ENCODE data around the gene BST1. TPM values are rescaled to one million over a fixed set of nuclear protein-coding genes. Genes with fewer than 3 reads are reported as not detected.

BST1 gene
- total RNA-seq, 1 experiment from 2014 or later: 0.69 TPM

DNA sequence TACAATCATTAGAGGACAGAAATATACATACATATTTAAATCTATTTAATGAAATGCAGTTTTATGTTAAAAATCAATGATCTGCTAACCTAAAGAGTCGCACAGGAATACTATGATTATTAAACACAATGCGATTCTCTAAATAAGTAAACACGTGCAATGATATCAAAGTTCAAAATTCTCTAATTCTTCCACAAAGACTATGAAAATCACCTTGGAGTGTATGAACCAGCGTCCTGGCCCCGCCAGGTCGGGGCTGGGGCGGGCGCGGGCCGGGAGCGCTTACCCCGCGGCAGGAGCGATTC is 21.8 kb upstream of the BST1 start:
- H4K20me1 ChIP-seq (ENCODE audit: low read length): no peaks in the 10 kb centered on the region
- BruUV-seq (replicated peaks): no TSS peak
- H2AFZ ChIP-seq (ENCODE audit: low read length): peak overlapping the region; percentile 78
- no peaks in the 10 kb centered on the region for H3F3A ChIP-seq (ENCODE audit: low read length, unreplicated experiment)
- peak overlapping the region; percentile 85 for H3K27ac ChIP-seq (ENCODE audit: low read length)
- no peaks in the 10 kb centered on the region for H3K9me3 ChIP-seq (ENCODE audit: low read length)
- peaks cover 10% of the 10 kb centered on the region; the same call in 1 of the 2 replicates for H3K36me3 ChIP-seq (ENCODE audit: low read depth, low read length)
- peaks cover 53% of the 10 kb centered on the region for H3K4me1 ChIP-seq (ENCODE audit: insufficient read depth, low read length)
- H3K4me2 ChIP-seq (ENCODE audit: low read length): peak overlapping the region; percentile 98
- DNase-seq (no peak), ATAC-seq (no peak)
- H3K79me2 ChIP-seq (ENCODE audit: low read length): peaks cover 93% of the 10 kb centered on the region
- no peaks in the 10 kb centered on the region for H3K27me3 ChIP-seq (ENCODE audit: low read length)
- H3K9ac ChIP-seq (ENCODE audit: low read length): peak overlapping the region; percentile 96
- intact Hi-C loops (cut with micrococcal nuclease): loop anchor here (1.0 to 2.0 kb wide), 2 partner anchors 16 to 27 kb away; no protein-coding TSS in a partner anchor
- H3K9me2 ChIP-seq (replicated peaks; ENCODE audit: low read length): no peaks in the 10 kb centered on the region
- CTCF ChIA-PET: no interaction called here
- POLR2A ChIA-PET (ENCODE audit: unreplicated experiment): no interaction called here
- TF ChIP-seq EZH2 (IDR thresholded peaks at IDR 0.05; ENCODE audit: low read length, unreplicated experiment) (no peak), EZH2phosphoT487 (IDR thresholded peaks at IDR 0.05; ENCODE audit: borderline replicate concordance, low read length) (no peak), CTCF (conservative IDR thresholded peaks at IDR 0.05; ENCODE audit: low read depth, low read length) (no peak)
- peak overlapping the region; percentile 98 for H3K4me3 ChIP-seq (ENCODE audit: low read length)

GRCh38 chr4:15681372-15682241 is 21.3 kb upstream of the BST1 start, which contains the start of gene FAM200B:
Gene FAM200B (plus strand): TSS chr4:15681827. CDS start chr4:15686978, 5,151 bp downstream.
- peak; percentile 99 for DNase-seq
- Histone ChIP-seq H3K79me2 (ENCODE audit: low read length) (peaks cover 87% of the 10 kb centered on the region), H3K9me3 (ENCODE audit: low read length) (no peaks in the 10 kb centered on the region), H3K27me3 (ENCODE audit: low read length) (no peaks in the 10 kb centered on the region), H2AFZ (ENCODE audit: low read length) (peak within 1 kb of the TSS; percentile 78), H3K4me2 (ENCODE audit: low read length) (peak within 1 kb of the TSS; percentile 98), H3K36me3 (ENCODE audit: low read depth, low read length) (peaks cover 16% of the 10 kb centered on the region), H3F3A (ENCODE audit: low read length, unreplicated experiment) (no peaks in the 10 kb centered on the region), H3K9ac (ENCODE audit: low read length) (peak within 1 kb of the TSS; percentile 96), H3K9me2 (replicated peaks; ENCODE audit: low read length) (no peaks in the 10 kb centered on the region), H3K4me3 (ENCODE audit: low read length) (peak within 1 kb of the TSS; percentile 98), H3K4me1 (ENCODE audit: insufficient read depth, low read length) (peaks cover 51% of the 10 kb centered on the region), H3K27ac (ENCODE audit: low read length) (peak within 1 kb of the TSS; percentile 85), H4K20me1 (ENCODE audit: low read length) (no peaks in the 10 kb centered on the region)
- ATAC-seq: peak; percentile 92
- intact Hi-C loops (cut with micrococcal nuclease): loop anchor here (1.0 to 2.0 kb wide), 2 partner anchors 17 to 27 kb away; no protein-coding TSS in a partner anchor
- ChIA-PET POLR2A (ENCODE audit: unreplicated experiment) (interaction anchor here (0.6 to 0.7 kb wide), 3 partner anchors 58 to 181 kb away, joined by 3 to 5 read pairs (median 3); no protein-coding TSS in a partner anchor), CTCF (no interaction called here)
- TF ChIP-seq CTCF (conservative IDR thresholded peaks at IDR 0.05; ENCODE audit: low read depth, low read length) (no peak), EZH2 (IDR thresholded peaks at IDR 0.05; ENCODE audit: low read length, unreplicated experiment) (no peak), EZH2phosphoT487 (IDR thresholded peaks at IDR 0.05; ENCODE audit: borderline replicate concordance, low read length) (no peak)
- TSS peak; percentile 80 for BruUV-seq (replicated peaks)
